ENCODE results near the gene REEP5.

DNA sequence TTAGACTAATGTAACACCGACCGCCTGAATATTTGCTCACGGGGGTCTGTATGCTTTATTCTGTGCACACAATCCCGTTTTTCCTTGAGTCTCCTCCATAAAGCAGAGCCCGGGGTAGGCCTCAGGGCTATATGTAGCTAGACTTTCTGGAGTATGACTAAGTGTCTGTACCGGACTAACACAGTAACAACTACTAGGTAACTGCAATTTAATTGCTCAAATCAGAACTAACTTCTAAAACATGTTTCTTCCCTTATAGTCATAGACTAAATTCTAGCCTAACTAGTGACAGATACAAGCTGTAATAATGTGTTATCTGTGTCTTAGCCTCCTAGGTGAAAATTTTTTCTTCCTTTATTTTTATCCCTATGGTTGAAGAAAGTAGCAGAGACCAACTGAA, 2.1 kb downstream of the REEP5 start:
- no peak for TF ChIP-seq POLR2A (conservative IDR thresholded peaks at IDR 0.05)
- TF ChIP-seq RFX1 (IDR thresholded peaks at IDR 0.05), result no peak
- no peak for TF ChIP-seq BCL6 (CRISPR knock-in tag; IDR thresholded peaks at IDR 0.05)
- TF ChIP-seq POU5F1 (IDR thresholded peaks at IDR 0.05; ENCODE audit: borderline replicate concordance, low read depth, low read length, partially characterized antibody), result no peak
